ENCODE results near the gene FGD1. TPM values are rescaled to one million over a fixed set of nuclear protein-coding genes. Genes with fewer than 3 reads are reported as not detected.

FGD1 gene
- total and polyA plus RNA-seq, 2 of the 13 experiments (the other 11 are each of a cell fraction or from before 2014, with no cell fraction given) = 0.36 to 0.62 TPM

GRCh38 chrX:54439960-54440871, 55.8 kb downstream of the FGD1 start, which contains the start of gene TSR2 (continued):
- TF ChIP-seq ZNF567 (CRISPR knock-in tag; IDR thresholded peaks at IDR 0.05; ENCODE audit: borderline replicate concordance) (no peak), CREB3 (CRISPR knock-in tag; IDR thresholded peaks at IDR 0.05) (no peak), TRIM22 (IDR thresholded peaks at IDR 0.05) (no peak), ARNT2 (CRISPR knock-in tag; IDR thresholded peaks at IDR 0.05; ENCODE audit: low read depth) (no peak), ZNF224 (CRISPR knock-in tag; IDR thresholded peaks at IDR 0.05) (no peak), LBX2 (CRISPR knock-in tag; IDR thresholded peaks at IDR 0.05; ENCODE audit: borderline replicate concordance) (no peak), ZNF546 (CRISPR knock-in tag; conservative IDR thresholded peaks at IDR 0.05) (no peak), NFKBIZ (CRISPR knock-in tag; IDR thresholded peaks at IDR 0.05) (no peak), YEATS2 (CRISPR knock-in tag; IDR thresholded peaks at IDR 0.05; ENCODE audit: borderline replicate concordance) (no peak; the same call in 1 of the 2 replicates), NFE2 (CRISPR knock-in tag; IDR thresholded peaks at IDR 0.05) (no peak), REL (CRISPR knock-in tag; conservative IDR thresholded peaks at IDR 0.05) (no peak), SALL2 (CRISPR knock-in tag; IDR thresholded peaks at IDR 0.05) (peak; percentile 67; the same call in 1 of the 2 replicates), ZMYM3 (CRISPR knock-in tag; IDR thresholded peaks at IDR 0.05) (no peak; the same call in 1 of the 2 replicates), RARG (CRISPR knock-in tag; IDR thresholded peaks at IDR 0.05; ENCODE audit: low read depth) (no peak), RBAK (CRISPR knock-in tag; IDR thresholded peaks at IDR 0.05) (no peak), TERF1 (CRISPR knock-in tag; IDR thresholded peaks at IDR 0.05) (no peak), BATF2 (CRISPR knock-in tag; IDR thresholded peaks at IDR 0.05) (no peak), BHLHE40 (IDR thresholded peaks at IDR 0.05; ENCODE audit: low read length) (no peak), ZBTB21 (CRISPR knock-in tag; IDR thresholded peaks at IDR 0.05) (no peak), USF2 (IDR thresholded peaks at IDR 0.05; ENCODE audit: low read depth, low read length) (peak; percentile 55; the same call in 1 of the 2 replicates), USF2 (CRISPR knock-in tag; IDR thresholded peaks at IDR 0.05; ENCODE audit: borderline replicate concordance) (peak; percentile 95; the same call in 1 of the 2 replicates), HNRNPLL (IDR thresholded peaks at IDR 0.05; ENCODE audit: low read depth, low read length, poor library complexity, severe bottlenecking) (peak; percentile 32), MIXL1 (CRISPR knock-in tag; IDR thresholded peaks at IDR 0.05) (peak; percentile 70; the same call in 1 of the 2 replicates)

Data from HepG2 (cell line).